GM19238 (cell line): ENCODE data around the gene ANKMY1.
A peak's percentile ranks its signal among the peaks of the same experiment; 100 is the strongest.
"Not testable (repeated sequence)": the region's sequence is repeated elsewhere in the genome, so short reads cannot be mapped to it uniquely, and the experiment has no call there.

Experiments
- DNase-seq: peaks from one replicate; pipeline ENCODE4 v3.0.0; 2011; ENCODE audit warnings: low spot score; ENCODE audit not compliant: insufficient read length

Gene ANKMY1

DNA sequence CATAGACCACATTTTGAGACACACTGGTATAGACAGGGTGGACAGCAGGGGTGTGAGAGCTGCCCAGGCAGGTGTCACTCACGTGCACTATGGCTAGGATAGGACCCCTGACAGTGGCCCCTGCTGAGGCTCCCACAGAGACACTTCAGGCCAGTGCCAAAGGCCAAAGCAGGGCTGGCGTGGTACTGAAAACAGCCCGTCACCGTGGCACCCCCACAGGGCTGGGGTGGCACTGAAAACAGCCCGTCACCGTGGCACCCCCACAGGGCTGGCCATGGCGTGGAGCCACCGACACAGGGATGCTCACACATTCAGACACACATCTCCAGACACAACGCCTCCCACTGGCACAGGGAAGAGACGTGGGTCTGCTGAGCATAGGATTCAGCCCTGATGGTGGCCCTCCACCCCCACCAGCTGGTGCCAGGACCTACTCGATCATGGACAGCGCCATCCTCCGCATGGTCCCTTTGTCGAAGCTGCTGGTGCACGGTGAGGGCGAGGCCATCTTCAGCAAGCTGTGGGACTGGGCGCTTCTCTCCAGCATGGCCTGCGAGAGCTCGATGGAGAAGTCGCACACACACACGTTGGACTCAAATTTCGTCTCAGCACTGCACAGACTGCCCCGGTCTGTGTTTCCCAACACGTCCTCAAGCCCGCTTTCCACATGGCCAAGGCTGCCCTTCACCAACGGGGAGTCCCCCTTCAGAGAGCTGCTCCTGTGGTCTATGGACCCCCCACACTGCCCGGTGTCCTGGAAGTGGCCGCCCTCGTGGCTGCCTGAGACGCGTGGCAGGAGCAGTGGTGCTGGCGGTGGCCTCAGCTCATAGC lies 34.1 kb downstream of the ANKMY1 start:
- DNase-seq, result no peak

DNA sequence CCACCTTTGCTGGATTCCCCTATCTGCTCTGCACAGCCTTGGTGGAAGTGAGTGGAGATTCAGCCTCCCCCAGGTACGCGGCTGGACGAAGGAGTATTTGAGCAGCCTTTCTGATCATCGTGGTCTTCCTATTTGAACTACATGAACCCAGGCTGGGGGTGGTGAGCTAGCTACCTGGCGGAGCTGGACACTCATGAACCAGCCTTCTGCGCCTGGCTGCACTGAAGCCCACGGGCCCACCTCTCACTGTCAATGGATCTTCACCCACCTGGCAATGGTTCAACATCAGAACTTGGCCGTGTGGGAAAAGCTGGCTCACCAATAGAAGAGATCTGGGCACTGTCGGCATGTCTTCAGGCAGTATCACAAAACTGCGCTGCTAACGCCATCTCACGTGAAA lies 35.4 kb downstream of the ANKMY1 start:
- DNase-seq, result no peak

DNA sequence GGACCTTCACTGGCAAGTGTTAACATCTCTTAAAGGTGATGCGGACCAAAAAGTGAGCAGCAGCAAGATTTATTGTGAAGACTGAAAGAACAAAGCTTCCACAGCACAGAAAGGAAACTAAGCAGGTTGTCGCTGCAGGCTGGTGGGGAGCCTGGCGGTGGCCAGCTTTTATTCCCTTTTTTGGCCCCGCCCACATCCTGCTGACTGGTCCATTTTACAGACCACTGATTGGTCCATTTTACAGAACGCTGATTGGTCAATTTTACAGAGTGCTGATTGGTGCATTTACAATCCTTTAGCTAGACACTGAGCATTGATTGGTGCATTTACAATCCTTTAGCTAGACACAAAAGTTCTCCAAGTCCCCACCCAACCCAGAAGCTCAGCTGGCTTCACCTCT lies 35.9 kb downstream of the ANKMY1 start:
- not testable (repeated sequence) for DNase-seq

DNA sequence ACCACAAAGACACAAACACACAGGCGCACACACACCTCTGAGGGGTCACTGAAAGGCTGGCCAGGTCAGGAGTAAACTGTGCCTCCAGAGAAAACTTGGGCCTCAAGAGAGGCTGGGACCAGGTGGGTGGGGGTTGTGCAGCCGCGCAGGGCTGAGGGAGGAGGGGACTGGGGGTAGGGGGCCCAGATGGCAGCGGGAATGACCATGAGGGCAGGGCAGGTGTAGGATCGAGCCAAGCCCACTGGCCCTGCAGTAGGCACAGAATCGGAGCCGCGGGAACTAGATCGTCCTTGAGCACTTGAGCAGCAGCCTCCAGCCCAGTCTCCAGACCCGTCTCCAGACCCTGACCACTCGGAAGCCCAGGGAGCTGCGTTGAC lies 36.8 kb downstream of the ANKMY1 start:
- no peak for DNase-seq

DNA sequence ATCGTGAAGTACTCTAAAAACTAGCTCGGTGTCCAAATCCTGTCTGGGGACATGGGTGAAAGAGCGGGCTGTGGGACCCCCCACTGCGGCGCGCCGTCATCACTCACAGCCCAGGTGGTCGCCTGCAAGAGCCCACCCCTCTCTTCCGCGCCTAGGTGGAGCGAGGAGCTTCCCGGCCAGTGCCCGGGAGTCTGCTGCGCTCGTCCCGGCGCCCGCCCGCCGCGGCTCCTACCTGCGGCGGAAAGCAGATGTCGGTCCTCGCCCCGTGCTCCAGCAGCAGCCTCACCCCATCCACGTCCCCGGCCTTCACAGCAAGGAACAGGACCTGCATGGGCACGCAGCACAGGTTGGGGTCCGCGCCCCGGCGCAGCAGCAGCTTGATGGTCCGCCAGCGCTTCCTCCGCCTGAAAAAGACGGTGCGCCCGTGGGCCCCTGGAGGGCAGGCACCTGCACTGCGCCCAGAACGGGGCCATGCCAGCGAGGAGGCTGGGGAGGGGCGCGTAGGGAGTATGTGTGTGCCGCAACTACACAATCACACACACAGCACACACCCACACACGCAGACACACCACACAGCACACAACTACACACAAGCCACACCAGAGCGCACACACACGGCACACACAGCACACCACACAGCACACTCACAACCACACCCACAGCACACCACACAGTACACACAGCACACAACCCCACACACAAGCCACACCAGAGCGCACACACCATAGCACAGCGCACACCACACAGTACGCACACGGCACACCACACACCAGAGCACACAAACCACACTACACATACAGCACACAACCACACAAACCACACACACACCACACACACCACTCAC lies 37.4 kb downstream of the ANKMY1 start:
- no peak for DNase-seq

DNA sequence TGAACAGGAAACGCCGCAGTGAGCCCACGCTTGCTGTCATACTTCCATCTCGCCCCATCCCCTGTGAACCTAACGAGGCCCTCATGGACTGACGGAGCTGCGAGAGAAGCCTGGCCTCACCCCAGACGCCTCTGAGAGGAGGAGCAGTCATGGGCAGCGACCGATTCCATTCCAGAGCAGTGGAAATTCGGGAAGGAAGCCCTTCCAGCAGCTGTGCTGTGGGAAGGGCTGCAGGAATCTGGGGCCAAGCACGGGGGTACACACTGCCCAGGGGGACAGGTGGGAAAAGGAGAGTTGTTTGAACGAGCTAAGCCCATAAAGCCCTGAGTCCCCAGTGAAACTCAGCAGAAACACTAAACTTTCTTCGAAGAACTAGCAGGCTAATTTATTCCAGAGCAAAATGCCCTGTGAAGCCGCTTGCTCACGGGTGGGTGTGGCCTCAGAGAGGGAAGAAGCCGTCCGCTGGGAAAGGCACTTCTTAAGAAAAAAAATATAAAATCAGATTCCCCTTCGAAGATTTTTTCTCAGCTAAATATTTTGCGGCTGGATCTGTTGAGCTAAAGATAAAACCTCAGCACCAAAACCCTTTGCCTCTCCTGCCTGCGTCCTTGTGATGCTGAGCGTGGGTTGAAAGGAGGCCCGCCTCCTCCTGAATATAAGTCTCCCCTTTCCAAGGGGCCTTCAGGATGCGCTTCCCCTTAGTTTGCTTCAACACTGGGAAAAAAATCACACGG lies 38.2 kb downstream of the ANKMY1 start:
- no peak for DNase-seq

DNA sequence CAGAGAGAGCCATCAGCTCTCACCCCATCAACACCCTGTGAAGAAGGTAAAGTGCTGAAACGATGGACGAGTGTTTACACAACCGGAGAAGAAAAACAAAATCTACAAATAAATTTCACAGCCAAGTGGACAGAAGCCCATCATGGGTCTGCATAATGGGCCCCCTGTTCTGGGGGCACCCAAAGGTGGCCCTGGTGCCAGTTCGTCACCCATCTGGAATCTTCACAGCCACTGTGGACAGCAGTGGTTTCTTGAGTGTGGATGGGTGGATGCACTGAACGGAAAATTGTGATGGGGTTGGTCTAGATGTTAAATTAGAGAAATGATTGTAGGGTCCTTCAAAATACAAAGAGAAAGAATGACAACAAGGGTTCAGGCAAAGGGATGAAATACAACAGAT lies 38.8 kb downstream of the ANKMY1 start:
- no peak for DNase-seq

DNA sequence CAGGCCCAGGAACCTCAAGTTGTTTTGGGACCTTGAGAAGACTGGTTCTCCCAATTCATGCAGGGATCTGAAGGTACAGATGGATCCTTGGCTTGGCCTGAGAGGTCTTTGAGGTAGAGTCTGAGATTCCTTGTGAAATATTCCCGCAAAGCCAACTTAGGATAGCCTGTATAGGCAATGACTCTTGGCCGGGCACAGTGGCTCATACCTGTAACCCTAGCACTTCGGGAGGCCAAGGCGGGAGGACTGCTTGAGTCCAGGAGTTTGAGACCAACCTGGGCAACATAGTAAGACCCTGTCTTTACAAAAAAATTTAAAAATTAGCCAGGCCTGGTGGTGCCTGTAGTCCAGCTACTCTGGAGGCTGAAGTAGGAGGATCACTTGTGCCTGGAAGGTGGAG lies 40.4 kb downstream of the ANKMY1 start:
- DNase-seq, result no peak

DNA sequence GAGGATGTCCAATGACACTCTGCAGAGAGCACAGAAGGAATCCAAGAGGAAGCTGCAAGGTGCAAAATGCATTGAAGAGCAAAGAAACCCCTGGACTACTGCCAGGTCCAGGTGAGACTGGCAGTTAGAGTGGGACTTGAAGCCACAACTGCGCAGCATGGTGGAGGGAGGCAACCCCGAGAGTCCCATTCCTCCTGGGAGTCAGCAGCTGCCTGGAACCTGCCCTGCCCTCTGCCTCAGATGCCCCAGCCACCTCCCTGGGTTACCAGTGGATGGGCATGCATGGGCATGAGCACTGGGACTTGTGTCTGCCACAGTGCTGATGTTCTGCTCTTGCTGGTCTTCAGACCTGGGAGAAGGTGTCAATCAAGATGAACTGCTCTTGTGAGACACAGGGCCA lies 43.2 kb downstream of the ANKMY1 start:
- no peak for DNase-seq

DNA sequence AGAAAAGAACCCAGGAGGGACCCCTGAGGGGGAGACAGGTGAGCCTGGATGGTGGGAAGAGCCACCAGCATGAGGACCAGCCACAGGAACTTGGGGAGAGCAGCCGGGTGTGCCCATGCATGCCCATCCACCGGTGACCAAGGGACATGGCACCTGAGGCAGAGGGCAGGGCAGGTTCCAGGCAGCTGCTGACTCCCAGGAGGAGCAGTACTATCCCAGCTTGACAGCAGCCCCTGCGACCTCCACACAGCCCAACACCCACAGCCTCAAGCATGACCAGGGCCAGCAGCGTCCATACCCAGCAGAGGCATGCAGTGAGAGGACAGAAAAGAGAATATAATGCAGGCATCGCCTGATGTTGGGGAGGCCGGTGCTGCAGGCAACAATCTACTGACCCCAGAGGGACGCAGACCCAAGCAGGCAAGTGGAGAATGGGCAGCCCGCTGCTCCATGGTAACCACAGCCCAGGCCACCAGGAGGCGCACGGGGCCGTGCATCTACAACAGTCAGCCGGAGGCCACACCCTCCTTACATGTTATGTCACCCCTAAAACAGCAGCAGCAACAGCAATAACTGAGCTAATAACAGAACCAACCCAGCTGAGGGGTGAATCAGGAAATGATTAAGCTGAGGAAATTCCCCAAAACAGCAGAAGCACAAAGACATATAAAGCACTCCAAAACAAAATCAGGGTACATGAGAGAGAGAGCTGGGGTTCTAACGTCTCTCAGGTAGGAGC lies 44.1 kb downstream of the ANKMY1 start:
- peak; percentile 89 for DNase-seq

DNA sequence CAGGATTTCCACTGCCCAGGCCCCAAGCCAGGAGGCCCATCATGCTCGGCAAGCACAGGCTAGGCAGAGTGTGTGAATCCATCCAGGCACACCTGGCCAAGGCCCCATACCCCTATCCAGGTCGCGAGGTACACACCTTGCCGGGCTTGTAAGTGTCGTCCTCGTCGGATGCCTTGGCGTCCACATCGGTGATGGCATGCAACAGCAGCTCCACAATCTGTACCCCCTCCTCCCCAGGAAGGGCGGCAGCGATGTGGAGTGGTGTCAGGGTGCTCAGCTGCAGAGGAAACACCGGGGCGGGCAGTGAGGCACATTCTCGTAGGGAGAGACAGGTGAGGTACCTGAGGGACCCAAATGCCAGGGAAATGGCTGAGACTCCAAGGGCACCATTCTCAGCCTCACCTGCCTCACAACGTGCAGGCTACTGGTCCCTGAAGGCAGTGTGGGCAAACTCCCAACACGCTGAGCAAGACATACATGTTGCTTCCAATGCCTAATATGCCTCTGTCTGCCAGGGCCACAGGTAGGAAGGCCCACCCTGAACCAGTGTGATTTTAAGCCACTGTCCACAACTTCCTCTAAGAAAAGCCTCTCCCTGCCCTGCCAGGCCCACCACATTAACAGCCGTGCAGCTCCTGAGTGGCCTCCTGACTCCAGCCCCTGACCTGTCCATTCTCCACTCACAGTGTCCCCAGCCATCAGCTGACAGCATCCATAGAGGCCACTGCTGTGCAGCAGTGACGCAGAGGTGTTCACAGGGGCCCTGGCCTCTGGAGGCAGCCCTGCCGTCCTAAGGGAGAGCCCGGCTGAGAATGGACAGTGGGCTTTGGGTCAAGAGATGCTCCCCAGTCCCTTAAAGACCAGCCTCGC lies 44.9 kb downstream of the ANKMY1 start:
- no peak for DNase-seq

DNA sequence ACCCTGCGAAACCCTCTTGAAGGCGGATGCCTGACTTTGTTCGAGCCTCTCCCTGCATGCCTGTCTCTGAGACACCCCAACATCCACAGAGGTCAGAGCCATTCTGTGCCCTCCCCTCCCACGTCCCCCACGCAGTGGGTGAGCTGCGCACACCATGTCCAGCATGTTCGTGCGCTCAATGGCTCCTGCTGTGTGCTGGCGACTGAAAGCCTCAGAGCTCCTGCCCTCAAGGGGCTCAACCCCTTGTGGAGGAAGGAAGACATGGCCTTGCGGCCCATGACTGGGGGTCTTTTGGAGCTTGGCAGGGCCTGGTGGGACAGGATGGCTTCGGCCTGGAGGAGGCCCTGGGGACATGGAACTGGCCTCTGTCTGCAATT lies 45.7 kb downstream of the ANKMY1 start:
- DNase-seq, result no peak

DNA sequence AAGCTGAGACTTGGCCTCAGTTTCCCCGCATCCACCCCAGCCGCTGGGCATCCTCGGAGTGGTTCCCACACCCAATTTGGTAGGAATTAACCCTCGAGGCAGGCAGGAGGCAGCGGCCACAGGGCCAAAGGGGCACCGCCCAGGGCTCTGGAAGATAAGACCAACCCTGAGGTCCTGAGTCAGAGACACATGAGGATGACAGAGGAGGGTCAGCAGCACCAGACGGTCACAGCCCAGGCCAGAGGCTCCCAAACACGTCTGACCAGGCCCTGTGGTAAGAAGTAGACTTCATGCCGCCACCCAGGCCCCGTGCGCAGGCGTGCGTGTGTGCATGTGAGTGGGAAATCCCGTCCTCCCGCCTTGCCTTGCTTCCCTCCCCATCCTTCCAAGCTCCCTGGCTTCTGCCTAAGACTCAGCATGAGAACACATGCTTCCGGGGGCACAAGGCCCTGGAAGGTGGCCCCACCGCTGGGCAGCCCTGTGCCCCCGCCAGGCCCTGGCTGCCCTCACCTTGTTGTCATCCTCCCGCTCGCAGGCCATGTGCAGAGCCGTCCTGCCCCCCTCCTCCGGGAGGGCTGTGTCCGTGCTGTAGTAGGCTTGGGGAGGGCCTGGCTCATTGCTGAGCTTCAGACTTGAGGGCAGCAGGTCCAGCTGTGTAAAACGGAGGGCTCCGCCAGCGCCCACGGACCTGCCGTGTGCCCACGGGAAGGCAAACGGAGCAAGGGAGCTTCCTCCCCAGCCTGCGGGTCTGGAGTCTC lies 46.3 kb downstream of the ANKMY1 start:
- DNase-seq, result no peak

DNA sequence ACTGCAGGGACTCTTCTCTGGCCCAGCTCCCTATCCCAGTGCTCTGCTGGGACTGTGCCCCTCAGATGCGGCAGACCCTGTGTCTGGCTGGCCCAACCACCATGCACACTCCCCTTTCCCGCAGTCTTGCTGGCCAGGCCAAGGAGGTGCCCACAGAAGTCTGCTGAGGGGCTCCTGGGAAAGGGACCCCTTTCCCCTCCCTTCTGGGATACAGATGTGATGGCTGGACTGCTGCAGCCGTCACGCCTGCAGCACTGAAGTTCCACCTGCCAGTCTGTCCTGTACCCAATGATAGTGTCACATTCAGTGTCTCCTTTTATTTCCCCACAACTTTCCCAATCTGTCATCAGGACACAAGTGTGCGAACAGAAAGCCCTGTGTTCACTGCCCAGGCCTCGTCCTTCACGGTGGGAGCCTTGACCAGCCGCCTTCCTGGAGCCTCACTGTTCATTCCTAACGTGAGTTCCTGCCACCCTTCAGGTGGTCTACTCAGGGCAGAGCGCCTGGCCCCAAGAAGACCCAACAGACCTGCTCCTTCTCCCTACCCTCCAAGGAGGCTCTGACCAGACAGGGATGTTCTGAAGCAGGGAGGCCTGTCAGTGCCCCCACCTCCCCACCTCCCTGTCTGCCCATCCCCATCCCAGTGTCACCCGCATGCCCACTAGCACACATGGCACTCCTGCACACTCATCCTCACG lies 47.1 kb downstream of the ANKMY1 start:
- DNase-seq, result no peak

DNA sequence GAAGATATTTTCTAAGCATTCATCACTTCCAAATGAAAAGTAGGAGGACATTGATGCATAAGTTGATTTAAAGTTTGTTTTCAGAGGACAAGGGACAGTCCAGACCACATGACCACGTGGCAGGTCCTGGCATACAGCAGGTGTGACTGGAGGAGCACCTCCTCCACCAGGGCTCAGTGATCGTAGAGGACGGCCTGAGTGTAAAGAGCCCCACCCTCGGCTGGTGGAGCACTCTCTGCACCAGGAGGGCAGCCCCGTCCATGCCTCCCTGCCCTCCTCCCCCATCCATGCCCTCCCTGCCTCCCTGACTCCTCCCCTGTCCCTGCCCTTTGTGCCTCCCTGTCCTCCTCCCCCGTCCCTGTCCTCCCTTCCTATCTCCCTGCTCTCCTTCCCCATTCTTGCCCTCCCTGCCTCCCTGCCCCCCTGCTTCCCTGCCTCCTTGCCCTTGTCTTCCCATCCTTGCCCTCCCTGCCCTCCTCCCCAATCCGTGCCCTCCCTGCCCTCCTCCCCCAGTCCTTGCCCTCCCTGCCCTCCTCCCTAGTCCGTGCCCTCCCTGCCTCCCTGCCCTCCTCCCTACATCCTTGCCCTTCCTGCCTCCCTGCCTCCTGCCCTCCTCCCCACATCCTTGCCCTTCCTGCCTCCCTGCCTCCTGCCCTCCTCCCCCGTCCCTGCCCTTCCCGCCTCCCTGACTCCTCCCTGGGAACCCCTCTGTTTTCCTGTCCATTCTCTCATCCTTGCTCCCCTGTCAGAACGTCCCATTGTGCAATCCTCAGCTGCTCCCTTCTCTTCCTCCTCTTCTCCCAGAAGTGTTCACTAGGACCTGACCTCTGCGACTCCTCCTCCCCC lies 47.9 kb downstream of the ANKMY1 start:
- DNase-seq, result no peak

DNA sequence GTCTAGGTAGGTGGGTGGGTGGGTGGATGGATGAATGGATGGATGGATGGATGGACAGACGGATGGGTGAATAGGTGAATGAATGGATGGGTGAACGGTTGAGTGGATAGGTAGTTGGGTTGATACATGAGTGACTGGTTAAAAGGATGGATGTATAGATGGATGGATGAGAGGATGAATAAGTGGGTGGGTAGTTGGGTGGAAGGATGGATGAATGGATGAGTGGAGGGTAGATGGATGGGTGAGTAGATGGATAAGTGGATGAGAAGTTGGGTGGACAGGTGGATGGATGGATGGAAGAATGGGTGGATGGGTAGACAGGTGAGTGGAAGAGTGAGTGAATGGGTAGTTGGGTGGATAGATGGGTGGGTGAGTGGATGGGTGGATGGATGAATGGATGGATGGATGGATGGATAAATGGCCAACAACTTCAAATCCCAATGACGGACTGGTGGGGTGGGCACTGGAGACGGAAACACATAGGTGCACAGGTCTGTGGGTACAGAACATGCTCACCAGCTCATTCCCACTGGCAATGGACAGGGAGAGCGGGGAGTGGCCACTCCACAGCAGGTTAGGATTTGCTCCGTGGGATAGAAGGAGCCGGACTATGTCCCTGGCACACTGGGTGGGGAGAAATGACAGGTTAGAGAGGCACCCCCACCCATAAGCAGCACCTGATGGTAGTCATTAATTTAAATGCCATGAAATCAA lies 48.8 kb downstream of the ANKMY1 start:
- no peak for DNase-seq

DNA sequence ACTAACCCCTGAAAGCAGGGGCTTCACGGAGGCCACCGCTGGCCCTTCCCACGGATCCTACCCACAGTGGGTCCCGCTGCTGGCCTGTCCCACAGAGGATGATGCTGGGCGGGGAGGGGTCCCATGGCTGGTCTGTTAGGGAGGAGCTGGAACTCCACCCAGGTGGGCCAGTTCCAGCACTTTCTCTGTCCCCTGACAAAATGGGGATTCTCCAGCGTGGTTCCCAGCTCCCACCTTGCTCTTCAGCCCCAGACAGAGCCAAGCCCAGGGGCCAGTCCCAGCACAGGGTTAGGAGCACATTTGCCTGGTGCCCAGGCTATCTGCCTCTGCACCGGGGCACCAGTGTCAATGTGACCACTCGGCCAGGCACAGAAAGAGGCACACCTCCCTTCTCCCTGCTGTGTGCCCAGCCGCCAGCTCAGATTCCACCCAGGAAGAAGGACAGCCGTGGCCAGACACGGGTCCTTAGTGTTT lies 50.0 kb downstream of the ANKMY1 start:
- DNase-seq, result no peak
